HepG2 (cell line): ENCODE results near the gene RHOG. TPM values are rescaled to one million over a fixed set of nuclear protein-coding genes. Genes with fewer than 3 reads are reported as not detected.

Source experiments
- ATAC-seq: fragments of 200-7000 bp; cut with Tn5 transposase; 3 replicates; pipeline ENCODE4 v1.9.1; 2020; ENCODE audit warnings: mild to moderate bottlenecking, moderate library complexity
- BruUV-seq: library from RNA; stranded (reverse); fragments of 400-500 nt; replicated peaks from 2 replicates; lab custom pipeline; 2021; lab: Mats Ljungman, UMichigan
- CTCF ChIA-PET: fragments of 300-600 bp; formaldehyde crosslinking; extraction: SDS; loops from one replicate; lab custom pipeline; 2021; ENCODE audit warnings: low total read pairs, inconsistent platforms, low intra/inter-chr PET ratio; lab: Yijun Ruan, JAX
- POLR2A ChIA-PET: fragments of 350-600 bp; sonication (Branson Sonifier 250); formaldehyde crosslinking; loops from one replicate; lab custom pipeline; 2020; ENCODE audit warnings: antibody characterized with exemption, inconsistent platforms; lab: Yijun Ruan, JAX
- DNase-seq: peaks from one replicate; pipeline ENCODE4 v3.0.0-alpha.2; 2015; ENCODE audit warnings: low spot score
- FAIRE-seq: peaks from 3 replicates; lab custom pipeline; 2011; peaks lifted over from hg19 to GRCh38; lab: Jason Lieb, UNC
- H2AFZ ChIP-seq: one replicate; pipeline ENCODE4 v1.6.1; 2011; ENCODE audit warnings: low read length, inconsistent platforms
- H3K27ac ChIP-seq: fragments of 300-600 bp; 3 replicates; pipeline ENCODE4 v1.8.0; 2011; ENCODE audit warnings: mixed run types, mild to moderate bottlenecking, mixed read lengths, low read length, inconsistent platforms; ENCODE audit not compliant: insufficient read depth; ENCODE audit errors: extremely low read length
- H3K27me3 ChIP-seq, 2 experiments: fragments of 200-600 bp in 1 of 2; 2 replicates in 1 of 2; 3 replicates in 1 of 2; pipeline versions ENCODE4 v1.6.0 to v1.8.0; 2011; ENCODE audit warnings: low read length in 2 of 2, mild to moderate bottlenecking in 2 of 2, moderate library complexity in 2 of 2, inconsistent platforms in 1 of 2; ENCODE audit not compliant: insufficient read depth in 2 of 2, control insufficient read depth in 1 of 2
- H3K36me3 ChIP-seq, 2 experiments: fragments of 200-600 bp in 1 of 2; replicated peaks in 1 of 2; 2 replicates in 1 of 2; 3 replicates in 1 of 2; pipeline versions ENCODE4 v1.5.1 to v1.8.0; 2011; ENCODE audit warnings: low read length in 2 of 2, inconsistent platforms in 1 of 2; ENCODE audit not compliant: insufficient read depth in 2 of 2, control insufficient read depth in 1 of 2
- H3K4me1 ChIP-seq: 2 replicates; pipeline ENCODE4 v1.5.1; 2012; ENCODE audit warnings: low read length, inconsistent platforms; ENCODE audit not compliant: insufficient read depth
- H3K4me2 ChIP-seq: 2 replicates; pipeline ENCODE4 v1.6.0; 2011; ENCODE audit warnings: low read depth, low read length, inconsistent platforms
- H3K4me3 ChIP-seq, 3 experiments: fragments of 200-600 bp in 1 of 3; sonication (generic), shearing (Covaris generic) in 1 of 3; replicated peaks in 1 of 3; 2 replicates each; pipeline ENCODE4 v1.5.1; 2011 to 2016; ENCODE audit warnings: low read length in 3 of 3, inconsistent platforms in 2 of 3, low read depth in 2 of 3, mild to moderate bottlenecking in 2 of 3, control low read depth in 1 of 3, mixed read lengths in 1 of 3; ENCODE audit not compliant: insufficient read depth in 1 of 3
- H3K79me2 ChIP-seq: one replicate; pipeline ENCODE4 v1.6.1; 2011; ENCODE audit warnings: low read length, inconsistent platforms; ENCODE audit not compliant: insufficient read depth
- H3K9ac ChIP-seq: 2 replicates; pipeline ENCODE4 v1.6.0; 2011; ENCODE audit warnings: mild to moderate bottlenecking, low read depth, low read length, inconsistent platforms; ENCODE audit not compliant: insufficient read depth
- H3K9me3 ChIP-seq: 2 replicates; pipeline ENCODE4 v1.5.1; 2012; ENCODE audit warnings: mild to moderate bottlenecking, low read length
- H4K20me1 ChIP-seq: 2 replicates; pipeline ENCODE4 v1.6.0; 2011; ENCODE audit warnings: inconsistent platforms, mild to moderate bottlenecking, low read length, moderate library complexity; ENCODE audit not compliant: insufficient read depth
- ERF ChIP-seq: IDR thresholded peaks from 2 replicates; pipeline ENCODE4 v1.6.1; 2018; ENCODE audit warnings: missing biosample characterization, missing genetic modification reagents
- HOXD1 ChIP-seq: sonication (generic); formaldehyde crosslinking; IDR thresholded peaks from 2 replicates; pipeline ENCODE4 v1.5.0; 2020; ENCODE audit warnings: missing genetic modification reagents
- MED8 ChIP-seq: sonication (generic); formaldehyde crosslinking; IDR thresholded peaks from 2 replicates; pipeline ENCODE4 v1.8.1; 2023; ENCODE audit warnings: mild to moderate bottlenecking, missing genetic modification reagents; ENCODE audit not compliant: insufficient replicate concordance
- NKX3-1 ChIP-seq: sonication (generic); formaldehyde crosslinking; IDR thresholded peaks from 2 replicates; pipeline ENCODE4 v1.5.0; 2020; ENCODE audit warnings: missing genetic modification reagents
- PHF5A ChIP-seq: IDR thresholded peaks from one replicate; pipeline ENCODE4 v1.6.1; 2018; ENCODE audit warnings: low read depth, missing genetic modification reagents; ENCODE audit not compliant: unreplicated experiment
- PTBP1 ChIP-seq: fragments of 200-400 bp; formaldehyde crosslinking; IDR thresholded peaks from 2 replicates; pipeline ENCODE4 v1.6.1; 2018; ENCODE audit warnings: low read length, low read depth; ENCODE audit not compliant: poor library complexity, severe bottlenecking
- TBP ChIP-seq: sonication (generic); formaldehyde crosslinking; IDR thresholded peaks from 2 replicates; pipeline ENCODE4 v1.5.0; 2020; ENCODE audit warnings: missing genetic modification reagents
- TRIM22 ChIP-seq: fragments of 450-650 bp; IDR thresholded peaks from 2 replicates; pipeline ENCODE4 v1.6.1; 2017
- ZNF276 ChIP-seq: sonication (generic); formaldehyde crosslinking; IDR thresholded peaks from 2 replicates; pipeline ENCODE4 v1.4.0; 2020; ENCODE audit warnings: mild to moderate bottlenecking, low read depth, missing genetic modification reagents
- ZNF33B ChIP-seq: sonication (generic); formaldehyde crosslinking; IDR thresholded peaks from 2 replicates; pipeline ENCODE4 v1.5.1; 2020; ENCODE audit warnings: mild to moderate bottlenecking, missing genetic modification reagents
- ZNF430 ChIP-seq: sonication (generic); formaldehyde crosslinking; IDR thresholded peaks from 2 replicates; pipeline ENCODE4 v1.9.0; 2021; ENCODE audit warnings: mild to moderate bottlenecking, missing genetic modification reagents
- ZNF670 ChIP-seq: sonication (generic); formaldehyde crosslinking; IDR thresholded peaks from 2 replicates; pipeline ENCODE4 v1.8.0; 2022; ENCODE audit warnings: mild to moderate bottlenecking, missing genetic modification reagents, borderline replicate concordance
- ZNF7 ChIP-seq: IDR thresholded peaks from 2 replicates; pipeline ENCODE4 v1.6.1; 2016; ENCODE audit warnings: missing biosample characterization, missing genetic modification reagents
- ZNF781 ChIP-seq: sonication (generic); formaldehyde crosslinking; IDR thresholded peaks from 2 replicates; pipeline ENCODE4 v1.5.1; 2020; ENCODE audit warnings: borderline replicate concordance, mild to moderate bottlenecking, missing genetic modification reagents; ENCODE audit errors: not compliant biosample characterization
- ZNF816 ChIP-seq: sonication (generic); formaldehyde crosslinking; IDR thresholded peaks from 2 replicates; pipeline ENCODE4 v1.8.0; 2022; ENCODE audit warnings: missing genetic modification reagents, mild to moderate bottlenecking, borderline replicate concordance
- WGBS: methylation state at CpG from one replicate; pipeline ENCODE4 v1.1.6; 2017; ENCODE audit warnings: low lambda C conversion rate; 5-methylcytosine and 5-hydroxymethylcytosine counted together
- in situ Hi-C: cut with HindIII; loops from 2 replicates; pipeline ENCODE4 v1.10.0; 2017; ENCODE audit warnings: low pct_unique_long_range_greater_than_20kb; ENCODE audit not compliant: extremely low pct_ligation_motif_present
- intact Hi-C: fragments of 100-400 bp; cut with micrococcal nuclease; formaldehyde crosslinking; loops from one replicate; pipeline ENCODE4 v1.10.0; 2022; ENCODE audit not compliant: unreplicated experiment
- polyA plus RNA-seq, 8 experiments: library from polyadenylated mRNA; depleted of rRNA in 3 of 8; stranded (reverse) in 7 of 8; unstranded in 1 of 8; fragments of >200 nt; fragmentation: Illumina TruSeq in 4 of 8; extraction: Trizol in 4 of 8; gene quantifications; 2 replicates each; pipeline versions ENCODE4 v1.2.1 to v1.2.3, GENCODE V29; 2011 to 2016; ENCODE audit warnings: low read depth in 4 of 8, missing spikeins in 1 of 8, mixed read lengths in 1 of 8; ENCODE audit not compliant: insufficient read depth in 1 of 8
- total RNA-seq, 5 experiments: library from RNA; depleted of rRNA; stranded (reverse); fragments of >200 nt; fragmentation: Illumina TruSeq; extraction: Trizol; gene quantifications; 2 replicates each; pipeline ENCODE4 v1.2.3, GENCODE V29; 2016; ENCODE audit warnings: low read depth in 1 of 5

RHOG gene
- total and polyA plus RNA-seq, 2 of the 13 experiments (the other 11 are each of a cell fraction or from before 2014, with no cell fraction given) = 7.7 to 23.4 TPM

GRCh38 chr11:3841426-3842350 lies 929 bp upstream of the RHOG start:
- POLR2A ChIA-PET = interaction anchor here (0.8 to 4.8 kb wide), 14 partner anchors 9 to 219 kb away, joined by 3 to 42 read pairs (median 4); partner anchors contain the start of genes NUP98, PGAP2 and STIM1
- H4K20me1 ChIP-seq = peaks cover 5% of the 10 kb centered on the region; the same call in 1 of the 2 replicates
- H3K4me2 ChIP-seq = peak overlapping the region; percentile 66
- peak; percentile 79 for DNase-seq
- in situ Hi-C loops = no loop called here
- H3K4me3 ChIP-seq = peak overlapping the region; percentile 79 to 84 (median 83)
- intact Hi-C loops = loop anchor here (1.0 to 2.0 kb wide), 3 partner anchors 13 to 33 kb away; partner anchors contain the start of genes PGAP2 and STIM1
- peak overlapping the region; percentile 75 for H3K27ac ChIP-seq
- peak overlapping the region; percentile 72 for H3K9ac ChIP-seq
- peak; percentile 69 for FAIRE-seq
- no TSS peak for BruUV-seq
- no peaks in the 10 kb centered on the region for H3K9me3 ChIP-seq
- ATAC-seq = peak; percentile 84
- no peak overlapping the region for H2AFZ ChIP-seq
- H3K4me1 ChIP-seq = peaks cover 46% of the 10 kb centered on the region
- H3K79me2 ChIP-seq = peaks cover 20% of the 10 kb centered on the region
- H3K36me3 ChIP-seq = no peaks in the 10 kb centered on the region; a peak in 1 of 5 replicates
- WGBS = 12% methylated on average over 26 of the region's 44 CpGs
- CTCF ChIA-PET = interaction anchor here (1.5 kb wide), 1 partner anchor 16 kb away, joined by 15 read pairs; no protein-coding TSS in a partner anchor
- H3K27me3 ChIP-seq = no peaks in the 10 kb centered on the region; a peak in 1 of 5 replicates
- peak; percentile 24 for TF ChIP-seq PHF5A (CRISPR knock-in tag)
- no peak for TF ChIP-seq ZNF816
- no peak for TF ChIP-seq HOXD1 (CRISPR knock-in tag)
- TF ChIP-seq ZNF276 (CRISPR knock-in tag) = no peak
- no peak for TF ChIP-seq TBP (CRISPR knock-in tag)
- TF ChIP-seq MED8 = no peak
- no peak for TF ChIP-seq PTBP1
- TF ChIP-seq ERF (CRISPR knock-in tag) = peak; percentile 76; the same call in 1 of the 2 replicates
- TF ChIP-seq ZNF7 (CRISPR knock-in tag) = no peak
- peak; percentile 66 for TF ChIP-seq ZNF781 (CRISPR knock-in tag)
- 0 out of 2 replicates have a peak, but pooled peaks have one; percentile 18 for TF ChIP-seq ZNF430
- no peak for TF ChIP-seq TRIM22
- TF ChIP-seq ZNF33B (CRISPR knock-in tag) = no peak
- TF ChIP-seq NKX3-1 = peak; percentile 87
- no peak for TF ChIP-seq ZNF670
